T-helper 17 cell (primary cell): ENCODE data around the gene IL1R1. TPM values are rescaled to one million over a fixed set of nuclear protein-coding genes. Genes with fewer than 3 reads are reported as not detected.

Experiments used
- ATAC-seq: fragments of 150-1000 bp; cut with Tn5 transposase; 2 replicates; pipeline ENCODE4 v1.10.0; 2021; ENCODE audit warnings: mild to moderate bottlenecking, moderate library complexity
- DNase-seq, 3 donors: peaks; one replicate each; pipeline versions ENCODE4 v3.0.0 to v3.0.0-alpha.2; 2020 to 2021
- H3K9me3 ChIP-seq: one replicate; pipeline ENCODE4 v1.7.0; 2013; ENCODE audit warnings: low read length, mild to moderate bottlenecking; ENCODE audit not compliant: control insufficient read depth, poor library complexity, severe bottlenecking
- H3K27ac Mint-ChIP-seq: one replicate; pipeline ENCODE4 v1.8.0; 2022; ENCODE audit warnings: mild to moderate bottlenecking, moderate library complexity, mixed read lengths
- H3K27me3 Mint-ChIP-seq: one replicate; pipeline ENCODE4 v1.8.0; 2022; ENCODE audit warnings: mixed read lengths
- H3K36me3 Mint-ChIP-seq: one replicate; pipeline ENCODE4 v1.8.0; 2022; ENCODE audit warnings: low read depth, mixed read lengths
- H3K4me1 Mint-ChIP-seq: one replicate; pipeline ENCODE4 v1.8.0; 2022; ENCODE audit warnings: mild to moderate bottlenecking, mixed read lengths
- H3K4me3 Mint-ChIP-seq: one replicate; pipeline ENCODE4 v1.8.0; 2022; ENCODE audit warnings: mild to moderate bottlenecking, moderate library complexity, mixed read lengths
- total RNA-seq, 4 donors: library from RNA in 2 of 4; stranded (reverse) in 2 of 4; gene quantifications; one replicate each; pipeline ENCODE4 v1.2.3 and lab custom pipeline; 2022 to 2026

The IL1R1 gene
- total RNA-seq, 2 donors from 2014 or later: 14.3 to 16.5 TPM

DNA sequence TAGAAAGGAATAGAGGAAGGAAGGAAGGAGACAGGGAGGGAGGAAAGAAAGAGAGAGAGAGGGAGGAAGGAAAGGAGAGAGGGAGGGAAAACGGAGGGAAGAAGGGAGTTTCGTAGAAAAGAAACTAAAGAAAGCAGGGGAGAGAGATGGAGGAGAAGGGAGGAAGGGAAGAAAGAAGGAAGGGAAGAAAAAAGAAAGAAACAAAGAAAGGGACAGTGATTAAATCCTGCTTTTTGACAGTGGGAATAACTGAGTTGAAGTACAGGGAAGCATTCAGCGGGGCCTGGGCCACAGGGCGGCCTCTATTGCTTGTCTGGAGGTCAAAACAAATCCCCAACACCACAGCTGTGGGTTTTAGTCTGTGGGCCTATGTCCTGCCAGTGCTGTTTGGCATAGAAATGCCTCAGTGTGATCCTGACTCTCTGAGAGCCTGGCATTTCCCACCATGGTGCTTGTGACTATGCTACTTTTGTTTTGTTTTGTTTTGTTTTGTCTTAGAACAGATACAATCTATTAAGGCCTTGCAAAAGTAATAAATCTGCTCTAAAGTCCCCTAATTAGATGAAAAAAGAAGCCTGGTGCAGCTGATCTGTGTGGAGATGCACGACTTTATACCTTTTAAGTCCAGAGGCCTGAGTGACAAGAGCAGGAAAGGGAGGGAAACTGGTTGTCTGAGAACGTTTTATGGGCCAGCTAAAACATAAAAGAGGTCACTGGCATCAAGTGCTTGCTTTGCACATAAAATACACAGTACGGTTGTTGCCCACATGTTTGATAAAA lies 84.3 kb downstream of the IL1R1 start:
- H3K27me3 Mint-ChIP-seq: no peaks in the 10 kb centered on the region
- H3K4me1 Mint-ChIP-seq: peaks cover 30% of the 10 kb centered on the region
- no peak for ATAC-seq
- H3K4me3 Mint-ChIP-seq: peak overlapping the region; percentile 50
- no peaks in the 10 kb centered on the region for H3K9me3 ChIP-seq
- DNase-seq: no peak
- H3K27ac Mint-ChIP-seq: peak overlapping the region; percentile 96
- H3K36me3 Mint-ChIP-seq: no peaks in the 10 kb centered on the region

DNA sequence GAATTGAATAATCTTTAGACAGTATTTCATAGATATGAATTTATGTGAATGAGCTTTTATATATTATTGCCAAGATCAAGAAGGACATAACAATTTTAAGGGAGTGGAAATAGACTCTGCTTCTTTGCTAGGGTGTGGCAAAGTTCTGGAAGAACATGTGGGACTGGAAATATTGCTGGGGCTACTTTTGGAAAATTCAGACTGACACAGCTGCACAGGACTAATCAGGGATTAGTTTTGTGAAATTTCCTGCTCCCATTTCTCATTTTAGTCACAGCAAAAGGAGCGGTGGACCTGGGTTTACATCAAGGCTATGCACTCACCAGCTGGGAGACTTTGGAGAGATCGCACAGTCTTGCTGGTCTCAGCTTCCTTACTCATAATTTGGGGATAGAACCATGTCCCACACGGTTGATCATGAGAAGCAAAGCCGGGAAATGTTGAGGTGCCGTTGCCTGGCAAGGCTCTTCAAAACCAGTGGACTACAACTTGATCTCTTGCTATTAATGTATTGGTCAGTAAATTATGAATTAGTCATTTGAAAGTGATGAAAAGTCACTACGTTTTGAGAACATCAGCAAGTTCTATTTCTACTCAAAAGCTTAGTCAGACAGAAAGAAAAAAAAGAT lies 86.7 kb downstream of the IL1R1 start:
- Mint-ChIP-seq H3K4me1 (peaks cover 34% of the 10 kb centered on the region), H3K27me3 (no peaks in the 10 kb centered on the region), H3K4me3 (no peak overlapping the region), H3K27ac (peak overlapping the region; percentile 96), H3K36me3 (no peaks in the 10 kb centered on the region)
- no peak for ATAC-seq
- no peaks in the 10 kb centered on the region for H3K9me3 ChIP-seq
- no peak for DNase-seq

Other genes starting within 250 kb of the IL1R1 start
- gene IL1R2, start 150.8 kb upstream of the IL1R1 start, total RNA-seq: 1 to 10 TPM; 1.1 to 1.9 TPM
- not detected for gene IL1RL2, start 44.3 kb downstream of the IL1R1 start, total RNA-seq
- under 1 TPM; 0.60 to 0.99 TPM for gene IL1RL1, start 168.8 kb downstream of the IL1R1 start, total RNA-seq
- 10 to 100 TPM; 17.4 to 31.7 TPM for gene IL18R1, start 213.1 kb downstream of the IL1R1 start, total RNA-seq